ENCODE data around the gene MCRIP2.
A peak's percentile ranks its signal among the peaks of the same experiment; 100 is the strongest.
"Not testable (repeated sequence)": the region's sequence is repeated elsewhere in the genome, so short reads cannot be mapped to it uniquely, and the experiment has no call there.

MCRIP2 gene

GRCh38 chr16:681746-682427 lies 40.3 kb downstream of the MCRIP2 start:
- DNase-seq (ENCODE audit: low read depth): no peak

DNA sequence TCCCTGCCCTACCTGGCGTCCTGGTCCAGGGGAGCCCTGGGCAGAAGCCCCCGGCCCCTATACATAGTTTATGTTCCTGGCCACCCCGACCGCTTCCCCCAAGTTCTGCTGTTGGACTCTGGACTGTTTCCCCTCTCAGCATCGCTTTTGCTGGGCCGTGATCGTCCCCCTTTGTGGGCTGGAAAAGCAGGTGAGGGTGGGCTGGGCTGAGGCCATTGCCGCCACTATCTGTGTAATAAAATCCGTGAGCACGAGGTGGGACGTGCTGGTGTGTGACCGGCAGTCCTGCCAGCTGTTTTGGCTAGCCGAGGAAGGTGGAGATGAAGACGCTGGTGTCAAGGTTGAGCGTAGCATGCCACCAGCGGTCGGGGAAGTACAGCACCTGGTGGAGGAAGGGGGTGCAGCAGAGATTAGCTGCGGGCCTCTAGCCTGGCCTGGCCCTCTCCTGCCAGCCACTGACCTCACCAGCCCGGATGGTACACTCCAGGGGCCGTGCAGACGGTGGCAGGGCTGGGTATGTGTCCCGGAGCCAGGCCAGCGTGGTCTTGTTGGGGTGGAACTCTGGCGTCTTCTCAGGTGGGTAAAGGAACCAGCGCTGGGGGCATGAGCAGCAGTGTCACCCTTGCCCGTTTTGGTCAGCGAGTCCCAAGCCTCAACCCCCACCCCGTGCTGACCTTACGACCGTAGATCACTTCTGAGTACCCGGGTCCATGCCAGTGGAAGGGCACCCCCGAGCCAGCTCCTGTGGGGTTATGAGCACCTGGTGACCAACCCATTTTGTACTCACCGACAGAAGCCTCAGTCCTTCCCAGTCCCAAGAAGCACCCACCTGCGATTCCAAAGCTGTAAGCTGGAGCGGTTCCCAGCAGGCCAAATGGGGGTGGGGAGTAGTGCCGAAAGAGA lies 41.1 kb downstream of the MCRIP2 start:
- no peak for DNase-seq (ENCODE audit: low read depth)

DNA sequence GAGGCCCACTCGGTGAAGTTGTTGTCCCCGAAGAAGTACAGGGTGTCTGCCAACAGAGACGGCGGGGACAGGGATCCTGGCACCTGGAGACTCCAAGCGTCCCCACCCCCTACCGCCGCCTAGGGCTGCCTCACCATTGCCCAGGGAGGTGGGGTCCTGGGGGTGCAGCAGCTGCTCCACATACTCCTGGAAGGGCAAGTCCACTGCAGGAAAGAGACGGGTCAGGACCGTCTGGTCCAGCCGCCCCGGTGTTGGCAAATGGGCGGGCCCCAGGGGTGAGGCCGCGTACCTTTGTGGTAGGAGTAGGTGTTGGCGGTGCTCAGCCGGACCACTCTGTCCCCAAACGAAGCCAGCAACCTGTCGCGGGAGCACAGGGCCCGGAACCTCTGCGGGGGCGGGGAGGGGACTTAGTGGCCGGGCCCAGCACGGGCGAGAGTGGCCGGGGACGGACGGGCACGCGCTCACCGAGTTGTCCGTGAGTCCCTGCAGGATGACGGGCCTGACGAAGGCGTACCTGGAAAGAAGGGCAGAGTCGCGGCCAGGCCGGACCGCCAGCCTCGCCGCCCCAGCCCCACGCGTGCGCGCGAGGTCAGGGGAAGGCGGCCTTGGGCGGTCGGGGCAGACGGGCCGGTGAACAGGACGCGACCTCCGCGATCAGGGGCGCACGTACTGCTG lies 41.9 kb downstream of the MCRIP2 start:
- DNase-seq (ENCODE audit: low read depth): no peak

GRCh38 chr16:684071-684794 lies 42.6 kb downstream of the MCRIP2 start, which contains the start of gene JMJD8:
JMJD8 (minus strand) TSS chr16:684334; CDS start chr16:684319, 15 bp downstream.
- DNase-seq (ENCODE audit: low read depth): peak; percentile 98

DNA sequence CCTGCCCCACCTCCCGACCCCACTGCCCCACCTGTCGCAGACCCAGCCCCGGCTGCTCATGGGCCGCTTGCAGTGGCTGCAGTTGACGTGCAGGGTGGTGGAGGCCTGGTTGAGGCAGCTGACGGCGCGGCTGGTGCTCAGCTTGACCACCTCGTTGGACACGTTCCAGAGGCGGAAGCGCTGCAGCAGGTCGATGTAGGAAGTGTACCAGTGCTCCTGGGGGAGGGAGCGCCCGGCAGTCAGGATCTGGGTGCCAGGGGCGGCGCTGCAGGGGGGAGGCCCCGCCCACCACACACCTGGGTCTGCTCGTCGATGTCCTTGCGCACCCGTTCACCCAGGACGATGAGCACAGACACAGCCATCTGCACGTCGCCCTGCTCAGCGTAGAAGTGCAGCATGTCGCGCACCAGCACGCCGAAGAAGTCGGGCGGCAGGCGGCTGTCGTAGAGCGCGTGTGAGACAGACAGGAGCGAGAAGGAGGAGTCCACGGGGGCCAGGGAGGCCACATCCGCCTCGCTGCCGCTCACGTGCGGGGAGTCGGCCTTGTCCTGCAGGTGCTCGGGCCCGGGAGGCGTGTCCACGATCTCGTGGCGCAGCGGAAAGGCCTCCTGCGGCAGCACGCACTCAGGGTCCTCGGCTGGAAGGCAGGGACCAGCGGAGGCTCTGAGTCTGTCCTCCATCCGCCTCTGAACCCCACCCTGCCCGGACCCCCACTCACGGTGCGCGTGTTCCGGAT lies 43.5 kb downstream of the MCRIP2 start:
- DNase-seq (ENCODE audit: low read depth): no peak

DNA sequence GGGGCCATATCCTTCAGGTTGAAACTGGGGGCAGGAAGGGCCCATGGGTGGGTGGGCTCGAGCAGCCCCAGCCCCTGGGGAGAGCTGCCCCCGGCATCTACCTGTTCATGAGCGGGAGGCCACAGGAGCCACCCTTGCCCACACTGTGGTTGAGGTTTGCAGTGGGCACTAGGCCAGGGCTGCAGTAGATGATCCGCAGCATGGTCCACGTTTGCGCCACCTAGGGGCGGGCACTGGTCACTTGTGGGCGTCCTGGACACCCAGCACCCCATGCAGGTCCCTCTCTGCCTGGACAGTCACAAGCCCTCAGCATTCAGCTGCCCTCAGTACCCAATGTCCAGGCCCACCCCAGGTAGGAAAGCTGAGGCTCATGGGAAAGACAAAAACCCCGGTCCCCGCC lies 44.3 kb downstream of the MCRIP2 start:
- DNase-seq (ENCODE audit: low read depth): no peak

DNA sequence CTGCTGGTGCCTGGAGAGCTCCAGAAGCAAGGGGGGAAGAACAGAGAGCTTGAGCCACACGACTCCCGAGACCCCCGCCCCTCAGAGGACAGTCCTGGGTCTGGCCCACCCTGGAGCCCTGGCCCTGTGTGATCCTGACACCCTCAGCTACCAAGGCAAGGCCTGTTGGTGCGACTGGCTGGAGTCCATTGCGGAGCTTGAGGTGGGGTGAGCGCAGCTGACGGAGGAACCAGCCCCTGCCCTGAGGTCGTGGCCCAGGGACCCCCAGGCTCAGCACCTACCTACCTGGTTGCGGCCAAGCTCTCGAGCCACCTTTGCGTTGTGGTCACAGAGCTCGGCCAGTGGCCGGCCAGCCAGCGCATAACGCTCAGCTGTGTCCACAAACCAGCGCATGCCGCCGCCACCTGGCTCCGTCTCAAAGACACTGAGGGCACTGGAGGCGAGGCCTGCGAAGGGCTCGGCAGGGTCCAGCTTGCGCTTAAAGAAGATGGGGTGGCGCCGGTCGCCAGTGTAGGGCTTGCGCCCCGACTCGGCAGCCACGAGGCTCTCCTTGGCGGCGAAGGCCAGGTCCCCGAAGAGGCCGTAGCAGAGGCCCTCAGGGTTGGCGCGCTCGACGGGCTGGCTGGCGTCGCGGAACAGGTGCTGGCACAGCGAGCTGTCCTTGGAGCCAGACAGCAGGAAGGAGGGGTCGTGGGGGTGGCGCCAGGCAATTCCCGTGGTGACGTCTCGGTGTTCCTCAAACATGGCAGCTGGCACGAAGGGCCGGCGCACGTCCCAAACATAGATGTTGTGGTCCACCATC lies 45.0 kb downstream of the MCRIP2 start:
- no peak for DNase-seq (ENCODE audit: low read depth)

- no peak for DNase-seq (ENCODE audit: low read depth)
Measured at GRCh38 chr16:687499-687898, 45.9 kb downstream of the MCRIP2 start.

DNA sequence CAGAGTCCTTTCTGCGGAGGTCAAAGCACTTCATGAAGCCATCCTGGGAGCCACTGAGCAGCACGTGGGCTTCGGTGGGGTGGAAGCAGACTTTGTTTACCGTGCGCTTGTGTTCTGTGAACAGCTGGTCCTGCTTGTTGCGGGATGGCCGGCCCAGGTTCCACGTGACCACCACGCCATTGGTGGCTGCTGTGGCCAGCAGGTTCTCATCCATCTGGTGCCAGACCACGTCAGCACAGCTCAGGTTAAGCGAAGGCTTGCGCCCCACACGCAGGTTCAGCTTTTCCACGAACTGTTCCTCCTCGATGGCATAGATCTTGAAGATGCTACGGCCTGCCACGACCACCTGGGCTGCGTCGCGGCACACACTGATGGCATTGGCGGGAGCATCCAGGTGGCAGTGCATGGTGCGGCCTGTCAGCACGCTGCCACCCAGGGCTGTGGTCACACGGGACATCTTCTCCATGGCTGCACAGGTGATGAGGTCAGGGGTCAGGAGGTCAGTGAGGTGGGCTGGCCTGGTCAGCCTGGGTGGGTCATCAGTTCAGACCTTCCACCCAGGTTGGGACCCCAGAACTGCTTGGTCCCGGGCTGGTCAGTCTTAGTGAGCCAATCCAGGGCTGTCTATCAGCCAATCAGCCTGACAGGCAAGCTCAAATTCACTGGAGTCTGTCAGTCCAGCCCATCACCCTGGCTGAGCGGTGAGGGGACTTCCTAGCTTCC lies 47.7 kb downstream of the MCRIP2 start:
- no peak for DNase-seq (ENCODE audit: low read depth)

DNA sequence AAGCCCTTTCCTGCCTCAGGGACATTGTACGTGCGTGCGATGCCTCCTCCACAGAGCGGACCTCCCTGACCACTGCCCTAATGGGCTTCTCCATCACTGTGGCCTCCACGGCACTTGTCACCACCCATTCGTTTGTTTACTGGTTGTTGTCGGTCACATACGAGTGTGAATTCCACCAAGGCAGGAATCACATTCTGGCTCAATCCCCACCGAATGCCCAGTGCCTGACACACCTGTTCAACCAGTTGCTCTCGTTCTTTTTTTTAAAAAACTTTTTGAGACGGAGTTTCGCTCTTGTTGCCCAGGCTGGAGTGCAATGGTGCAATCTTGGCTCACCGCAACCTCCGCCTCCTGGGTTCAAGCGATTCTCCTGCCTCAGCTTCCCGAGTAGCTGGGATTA lies 49.6 kb downstream of the MCRIP2 start:
- not testable (repeated sequence) for DNase-seq (ENCODE audit: low read depth)

DNA sequence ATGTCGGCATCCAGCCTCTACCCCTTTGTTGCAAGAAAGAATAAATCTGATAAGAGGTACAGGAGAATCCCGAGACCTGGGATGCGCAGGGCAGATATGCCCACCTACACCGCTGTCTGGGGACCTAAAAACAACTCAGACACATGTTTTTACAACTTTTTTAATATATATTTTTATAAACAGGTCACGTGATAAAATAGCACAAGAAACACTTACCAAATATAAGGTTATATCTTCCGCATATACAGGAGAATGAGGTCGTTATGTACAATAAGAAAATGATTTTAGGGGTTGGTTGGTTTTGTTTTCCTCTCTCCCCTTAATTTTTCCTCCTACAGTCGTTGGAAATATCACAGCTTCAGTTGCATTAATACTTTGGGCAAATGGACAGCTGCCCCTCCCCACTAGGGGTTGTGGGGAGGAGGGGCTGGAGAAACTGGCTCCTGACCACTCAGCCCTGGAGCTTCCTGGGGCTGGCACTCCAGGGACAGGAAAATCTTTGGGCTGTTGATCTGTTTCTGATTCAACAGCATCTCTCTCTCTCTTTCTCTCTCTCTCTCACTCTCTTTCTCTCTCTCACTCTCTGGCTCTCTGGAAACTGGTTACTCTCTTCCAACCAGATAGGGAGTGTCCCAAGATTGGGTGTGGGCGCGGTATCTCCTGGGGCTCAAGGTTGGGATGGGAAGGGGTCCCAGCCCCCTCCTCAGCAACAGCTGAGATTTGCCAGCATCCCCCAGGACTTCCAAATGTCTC lies 50.9 kb downstream of the MCRIP2 start:
- DNase-seq (ENCODE audit: low read depth): no peak

DNA sequence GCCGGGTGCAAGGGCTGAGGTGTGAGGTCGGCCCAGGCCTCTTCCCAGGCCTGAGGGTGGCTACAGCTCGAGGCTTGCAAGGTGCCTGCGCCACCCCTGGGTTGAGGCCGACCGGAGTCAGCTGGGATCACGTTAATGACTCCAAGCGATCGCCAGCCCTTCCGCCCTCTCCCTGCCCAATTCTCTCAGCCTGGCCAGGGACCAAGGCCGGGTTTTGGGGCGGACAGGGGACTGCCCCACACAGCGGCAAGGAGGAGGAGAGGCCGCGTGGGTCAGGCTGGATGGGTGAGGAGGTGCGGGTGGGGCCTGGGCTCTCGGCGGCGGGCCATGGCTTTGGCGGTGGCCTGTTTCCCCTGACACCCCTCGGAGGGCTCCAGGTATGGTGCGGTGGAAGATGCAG lies 51.7 kb downstream of the MCRIP2 start:
- DNase-seq (ENCODE audit: low read depth): no peak

DNA sequence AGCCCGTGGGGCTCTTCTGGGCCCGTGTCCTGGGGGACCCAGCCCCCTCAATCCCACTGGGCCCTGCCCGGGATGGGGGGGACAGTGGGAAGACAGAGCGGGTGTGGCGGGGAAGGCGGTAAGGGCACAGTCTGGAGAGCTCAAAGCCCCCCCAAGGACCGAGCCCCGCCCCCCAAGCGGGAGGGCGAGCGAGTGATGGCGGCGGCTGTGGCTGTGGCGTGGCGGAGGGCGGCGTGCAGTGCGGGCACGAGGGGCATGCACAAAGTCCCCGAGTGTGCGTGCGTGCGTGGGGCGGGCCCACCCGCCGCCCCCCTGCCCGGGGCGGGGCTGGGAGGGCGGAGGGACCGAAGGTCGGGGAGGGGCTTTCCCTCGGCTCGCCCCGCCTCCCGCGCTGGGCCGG lies 52.1 kb downstream of the MCRIP2 start:
- no peak for DNase-seq (ENCODE audit: low read depth)

DNA sequence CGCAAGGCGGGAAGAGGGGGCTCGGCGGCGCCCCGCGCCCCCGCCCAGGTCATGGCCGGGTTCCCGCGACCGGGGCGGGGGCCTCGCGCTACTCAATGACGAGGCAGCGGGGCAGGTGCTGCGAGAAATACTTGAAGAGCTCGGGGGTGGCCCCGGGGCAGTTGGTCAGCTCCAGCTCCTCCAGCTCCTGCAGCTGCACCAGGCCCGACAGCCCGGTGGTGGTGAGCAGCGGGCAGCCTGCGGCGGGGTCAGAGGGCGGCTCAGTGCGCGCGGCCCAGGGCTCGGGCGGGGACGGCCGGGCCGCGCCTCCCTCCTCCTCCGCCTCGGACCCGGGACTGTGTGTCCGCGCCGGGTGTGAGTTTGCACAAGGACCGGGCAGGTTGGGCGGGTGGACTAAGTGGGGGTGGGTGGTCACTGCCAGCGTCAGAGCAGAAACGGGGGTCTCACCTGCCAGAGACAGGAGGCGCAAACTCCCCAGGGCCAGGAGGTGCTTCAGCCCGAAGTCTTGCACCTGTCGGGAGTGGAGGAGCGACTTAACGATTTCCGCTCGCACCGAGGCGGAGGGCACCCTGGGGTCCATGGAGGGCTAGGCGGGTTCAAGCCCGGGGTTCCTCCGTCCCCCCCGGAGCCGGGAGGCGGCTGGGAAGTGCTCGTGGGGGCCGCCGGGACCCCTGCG lies 52.7 kb downstream of the MCRIP2 start:
- DNase-seq (ENCODE audit: low read depth): no peak

DNA sequence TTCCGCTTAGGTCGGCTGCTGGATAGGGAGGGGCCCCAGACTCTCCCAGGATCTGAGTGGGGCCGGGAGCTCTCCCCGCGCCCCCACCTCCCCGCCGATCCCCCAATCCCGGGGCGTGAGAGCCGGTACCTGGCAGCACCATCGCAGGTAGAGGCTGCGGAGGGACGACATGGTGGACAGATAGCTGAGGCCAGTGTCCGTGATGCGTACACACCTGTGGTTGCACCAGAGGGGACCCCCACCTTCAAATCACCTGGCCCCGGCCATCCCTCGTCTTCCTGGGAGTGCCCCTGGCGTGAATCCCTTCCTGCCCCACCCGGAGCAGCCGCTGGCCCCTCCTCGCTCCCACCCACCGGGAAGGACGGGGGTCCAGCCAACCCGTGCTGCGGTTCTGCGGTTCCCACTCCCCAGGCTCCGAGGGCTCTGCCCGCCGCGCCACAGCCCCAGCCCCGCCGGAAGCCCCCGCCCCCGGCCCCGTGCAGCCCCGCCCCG lies 53.3 kb downstream of the MCRIP2 start:
- no peak for DNase-seq (ENCODE audit: low read depth)

GRCh38 chr16:695355-696089 lies 53.9 kb downstream of the MCRIP2 start:
- DNase-seq (ENCODE audit: low read depth): peak; percentile 62

All from activated T-cell treated with anti-CD3 and anti-CD28 coated beads for 24 hours (primary cell).